ENCODE measurements around the gene PCLO.

Gene PCLO

GRCh38 chr7:82789883-82790609, 372.6 kb downstream of the PCLO start:
- Histone ChIP-seq H3K27me3 (ENCODE audit: control insufficient read depth in 1 of 2, insufficient read depth in 2 of 2, low read length in 2 of 2) (no peaks in the 10 kb centered on the region), H3K4me1 (ENCODE audit: control insufficient read depth, insufficient read depth, low read length) (no peaks in the 10 kb centered on the region), H3K36me3 (ENCODE audit: control insufficient read depth in 2 of 2, insufficient read depth in 2 of 2, low read length in 2 of 2) (no peaks in the 10 kb centered on the region), H3K4me3 (ENCODE audit: low read length in 2 of 2) (no peak overlapping the region), H3K9ac (ENCODE audit: low read length in 2 of 2) (no peak overlapping the region), H3K27ac (ENCODE audit: low read length) (no peak overlapping the region), H3K9me3 (ENCODE audit: control insufficient read depth in 2 of 2, low read length in 2 of 2) (no peaks in the 10 kb centered on the region)

DNA sequence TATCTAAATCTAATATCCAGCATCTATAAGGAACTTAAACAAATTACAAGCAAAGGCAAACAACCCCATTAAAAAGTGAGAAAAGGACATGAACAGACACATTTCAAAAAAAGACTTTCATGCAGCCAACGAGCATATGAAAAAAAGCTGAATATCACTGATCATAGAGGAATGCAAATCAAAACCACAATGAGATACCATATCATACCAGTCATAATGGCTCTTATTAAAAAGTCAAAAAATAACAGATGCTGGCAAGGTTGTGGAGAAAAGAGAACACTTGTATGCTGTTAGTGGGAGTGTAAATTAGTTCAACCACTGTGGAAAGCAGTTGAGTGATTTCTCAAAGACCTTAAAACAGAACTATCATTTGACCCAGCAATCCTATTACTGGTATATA, 384.7 kb downstream of the PCLO start:
- no peaks in the 10 kb centered on the region for H3K36me3 ChIP-seq (ENCODE audit: control insufficient read depth in 2 of 2, insufficient read depth in 2 of 2, low read length in 2 of 2)
- H3K27me3 ChIP-seq (ENCODE audit: control insufficient read depth in 1 of 2, insufficient read depth in 2 of 2, low read length in 2 of 2): no peaks in the 10 kb centered on the region

GRCh38 chr7:82762880-82763279, 399.8 kb downstream of the PCLO start:
- H3K4me1 ChIP-seq (ENCODE audit: control insufficient read depth, insufficient read depth, low read length): no peaks in the 10 kb centered on the region
- H3K27me3 ChIP-seq (ENCODE audit: control insufficient read depth in 1 of 2, insufficient read depth in 2 of 2, low read length in 2 of 2): no peaks in the 10 kb centered on the region
- H3K9ac ChIP-seq (ENCODE audit: low read length in 2 of 2): no peak overlapping the region
- no peaks in the 10 kb centered on the region for H3K9me3 ChIP-seq (ENCODE audit: control insufficient read depth in 2 of 2, low read length in 2 of 2)
- no peaks in the 10 kb centered on the region for H3K36me3 ChIP-seq (ENCODE audit: control insufficient read depth in 2 of 2, insufficient read depth in 2 of 2, low read length in 2 of 2)
- no peak overlapping the region for H3K27ac ChIP-seq (ENCODE audit: low read length)
- no peak overlapping the region for H3K4me3 ChIP-seq (ENCODE audit: low read length in 2 of 2)

More for the DNA sequence above, 384.7 kb downstream of the PCLO start:
- H3K27ac ChIP-seq (ENCODE audit: low read length): no peak overlapping the region
- no peaks in the 10 kb centered on the region for H3K9me3 ChIP-seq (ENCODE audit: control insufficient read depth in 2 of 2, low read length in 2 of 2)
- H3K4me3 ChIP-seq (ENCODE audit: low read length in 2 of 2): no peak overlapping the region
- H3K4me1 ChIP-seq (ENCODE audit: control insufficient read depth, insufficient read depth, low read length): no peaks in the 10 kb centered on the region
- no peak overlapping the region for H3K9ac ChIP-seq (ENCODE audit: low read length in 2 of 2)

DNA sequence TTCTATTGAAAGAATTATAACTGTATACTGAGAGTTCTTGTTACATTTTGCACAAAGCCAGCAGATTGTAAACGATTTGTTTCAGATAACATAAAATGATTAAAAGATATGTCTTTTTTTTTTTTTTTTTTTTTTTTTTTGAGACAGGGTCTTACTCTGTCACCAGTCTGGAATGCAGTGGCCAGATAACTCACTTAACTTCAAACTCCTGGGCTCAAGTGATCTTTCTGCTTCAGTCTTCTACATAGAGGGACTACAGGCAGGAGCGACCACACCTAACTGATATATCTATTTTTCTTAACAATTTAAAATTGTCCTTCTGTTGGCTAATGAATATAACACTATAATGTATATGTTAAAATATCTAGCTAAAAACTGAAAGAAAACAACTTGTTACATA, 401.9 kb downstream of the PCLO start:
- no peaks in the 10 kb centered on the region for H3K36me3 ChIP-seq (ENCODE audit: control insufficient read depth in 2 of 2, insufficient read depth in 2 of 2, low read length in 2 of 2)
- H3K27me3 ChIP-seq (ENCODE audit: control insufficient read depth in 1 of 2, insufficient read depth in 2 of 2, low read length in 2 of 2): no peaks in the 10 kb centered on the region
- H3K4me3 ChIP-seq (ENCODE audit: low read length in 2 of 2): no peak overlapping the region
- H3K4me1 ChIP-seq (ENCODE audit: control insufficient read depth, insufficient read depth, low read length): no peaks in the 10 kb centered on the region
- H3K27ac ChIP-seq (ENCODE audit: low read length): no peak overlapping the region
- no peak overlapping the region for H3K9ac ChIP-seq (ENCODE audit: low read length in 2 of 2)
- no peaks in the 10 kb centered on the region for H3K9me3 ChIP-seq (ENCODE audit: control insufficient read depth in 2 of 2, low read length in 2 of 2)

- Histone ChIP-seq H3K4me3 (ENCODE audit: low read length in 2 of 2) (no peak overlapping the region), H3K27me3 (ENCODE audit: control insufficient read depth in 1 of 2, insufficient read depth in 2 of 2, low read length in 2 of 2) (no peaks in the 10 kb centered on the region), H3K9ac (ENCODE audit: low read length in 2 of 2) (no peak overlapping the region), H3K4me1 (ENCODE audit: control insufficient read depth, insufficient read depth, low read length) (no peaks in the 10 kb centered on the region), H3K9me3 (ENCODE audit: control insufficient read depth in 2 of 2, low read length in 2 of 2) (no peaks in the 10 kb centered on the region), H3K36me3 (ENCODE audit: control insufficient read depth in 2 of 2, insufficient read depth in 2 of 2, low read length in 2 of 2) (no peaks in the 10 kb centered on the region), H3K27ac (ENCODE audit: low read length) (no peak overlapping the region)
Measured at GRCh38 chr7:82760074-82760473, 402.6 kb downstream of the PCLO start.

GRCh38 chr7:82755705-82756551, 406.8 kb downstream of the PCLO start:
- Histone ChIP-seq H3K9ac (ENCODE audit: low read length in 2 of 2) (no peak overlapping the region), H3K4me1 (ENCODE audit: control insufficient read depth, insufficient read depth, low read length) (no peaks in the 10 kb centered on the region), H3K4me3 (ENCODE audit: low read length in 2 of 2) (no peak overlapping the region), H3K36me3 (ENCODE audit: control insufficient read depth in 2 of 2, insufficient read depth in 2 of 2, low read length in 2 of 2) (no peaks in the 10 kb centered on the region), H3K27ac (ENCODE audit: low read length) (no peak overlapping the region), H3K9me3 (ENCODE audit: control insufficient read depth in 2 of 2, low read length in 2 of 2) (no peaks in the 10 kb centered on the region), H3K27me3 (ENCODE audit: control insufficient read depth in 1 of 2, insufficient read depth in 2 of 2, low read length in 2 of 2) (no peaks in the 10 kb centered on the region)

GRCh38 chr7:82750007-82750406, 412.7 kb downstream of the PCLO start:
- no peaks in the 10 kb centered on the region for H3K9me3 ChIP-seq (ENCODE audit: control insufficient read depth in 2 of 2, low read length in 2 of 2)
- H3K9ac ChIP-seq (ENCODE audit: low read length in 2 of 2): no peak overlapping the region
- H3K27ac ChIP-seq (ENCODE audit: low read length): no peak overlapping the region
- no peaks in the 10 kb centered on the region for H3K4me1 ChIP-seq (ENCODE audit: control insufficient read depth, insufficient read depth, low read length)
- H3K4me3 ChIP-seq (ENCODE audit: low read length in 2 of 2): no peak overlapping the region
- H3K36me3 ChIP-seq (ENCODE audit: control insufficient read depth in 2 of 2, insufficient read depth in 2 of 2, low read length in 2 of 2): no peaks in the 10 kb centered on the region
- H3K27me3 ChIP-seq (ENCODE audit: control insufficient read depth in 1 of 2, insufficient read depth in 2 of 2, low read length in 2 of 2): no peaks in the 10 kb centered on the region

- Histone ChIP-seq H3K27me3 (ENCODE audit: control insufficient read depth in 1 of 2, insufficient read depth in 2 of 2, low read length in 2 of 2) (no peaks in the 10 kb centered on the region), H3K4me1 (ENCODE audit: control insufficient read depth, insufficient read depth, low read length) (no peaks in the 10 kb centered on the region), H3K4me3 (ENCODE audit: low read length in 2 of 2) (no peak overlapping the region), H3K9me3 (ENCODE audit: control insufficient read depth in 2 of 2, low read length in 2 of 2) (no peaks in the 10 kb centered on the region), H3K36me3 (ENCODE audit: control insufficient read depth in 2 of 2, insufficient read depth in 2 of 2, low read length in 2 of 2) (no peaks in the 10 kb centered on the region), H3K27ac (ENCODE audit: low read length) (no peak overlapping the region), H3K9ac (ENCODE audit: low read length in 2 of 2) (no peak overlapping the region)
Measured at GRCh38 chr7:82745820-82746219, 416.9 kb downstream of the PCLO start.

DNA sequence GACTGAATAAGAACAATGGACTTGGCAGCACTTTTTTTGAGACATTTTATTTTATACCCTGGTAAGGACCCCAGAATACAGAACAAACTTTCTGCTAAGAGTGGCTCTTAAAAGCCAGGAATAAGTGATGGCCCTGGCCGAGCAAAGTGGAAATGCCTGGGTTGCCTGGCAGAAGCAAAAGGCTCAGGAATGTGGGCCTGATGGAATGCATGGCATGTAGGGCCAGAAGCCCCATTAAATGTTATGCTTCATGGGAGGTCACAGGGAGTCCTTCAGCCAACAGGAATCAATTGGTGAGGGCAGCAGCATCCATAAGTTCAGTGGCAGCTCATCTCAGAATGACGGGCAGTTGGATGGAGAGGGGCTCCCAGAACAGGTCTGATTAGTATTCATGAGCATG, 417.6 kb downstream of the PCLO start:
- Histone ChIP-seq H3K9me3 (ENCODE audit: control insufficient read depth in 2 of 2, low read length in 2 of 2) (no peaks in the 10 kb centered on the region), H3K4me1 (ENCODE audit: control insufficient read depth, insufficient read depth, low read length) (no peaks in the 10 kb centered on the region), H3K27ac (ENCODE audit: low read length) (no peak overlapping the region), H3K4me3 (ENCODE audit: low read length in 2 of 2) (no peak overlapping the region), H3K27me3 (ENCODE audit: control insufficient read depth in 1 of 2, insufficient read depth in 2 of 2, low read length in 2 of 2) (no peaks in the 10 kb centered on the region), H3K9ac (ENCODE audit: low read length in 2 of 2) (no peak overlapping the region), H3K36me3 (ENCODE audit: control insufficient read depth in 2 of 2, insufficient read depth in 2 of 2, low read length in 2 of 2) (no peaks in the 10 kb centered on the region)

GRCh38 chr7:82742163-82742562, 420.5 kb downstream of the PCLO start:
- H3K4me3 ChIP-seq (ENCODE audit: low read length in 2 of 2): no peak overlapping the region
- H3K36me3 ChIP-seq (ENCODE audit: control insufficient read depth in 2 of 2, insufficient read depth in 2 of 2, low read length in 2 of 2): no peaks in the 10 kb centered on the region
- H3K27ac ChIP-seq (ENCODE audit: low read length): no peak overlapping the region
- H3K9ac ChIP-seq (ENCODE audit: low read length in 2 of 2): no peak overlapping the region
- H3K4me1 ChIP-seq (ENCODE audit: control insufficient read depth, insufficient read depth, low read length): no peaks in the 10 kb centered on the region
- H3K27me3 ChIP-seq (ENCODE audit: control insufficient read depth in 1 of 2, insufficient read depth in 2 of 2, low read length in 2 of 2): no peaks in the 10 kb centered on the region
- H3K9me3 ChIP-seq (ENCODE audit: control insufficient read depth in 2 of 2, low read length in 2 of 2): no peaks in the 10 kb centered on the region

DNA sequence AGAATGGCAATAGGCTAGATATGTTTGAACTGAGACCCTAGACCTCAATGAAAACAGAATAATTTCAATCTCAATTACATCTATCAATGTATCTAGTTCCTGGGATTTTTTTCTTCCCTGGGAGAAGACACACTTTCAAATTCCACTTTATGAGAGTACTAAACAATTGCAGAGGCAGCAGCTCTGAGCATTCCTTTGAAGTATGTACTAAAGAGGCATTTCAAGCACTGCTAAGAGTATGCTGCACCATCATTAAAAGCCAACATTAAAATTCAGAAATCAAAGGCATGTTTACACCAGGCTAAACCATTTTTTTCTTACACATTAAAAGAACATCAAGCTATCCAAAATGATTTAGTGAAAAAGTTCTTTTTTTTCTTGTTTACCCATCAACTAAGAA, 421.2 kb downstream of the PCLO start:
- Histone ChIP-seq H3K27ac (ENCODE audit: low read length) (no peak overlapping the region), H3K9me3 (ENCODE audit: control insufficient read depth in 2 of 2, low read length in 2 of 2) (no peaks in the 10 kb centered on the region), H3K36me3 (ENCODE audit: control insufficient read depth in 2 of 2, insufficient read depth in 2 of 2, low read length in 2 of 2) (no peaks in the 10 kb centered on the region), H3K4me3 (ENCODE audit: low read length in 2 of 2) (no peak overlapping the region), H3K9ac (ENCODE audit: low read length in 2 of 2) (no peak overlapping the region), H3K27me3 (ENCODE audit: control insufficient read depth in 1 of 2, insufficient read depth in 2 of 2, low read length in 2 of 2) (no peaks in the 10 kb centered on the region), H3K4me1 (ENCODE audit: control insufficient read depth, insufficient read depth, low read length) (no peaks in the 10 kb centered on the region)
